ENCODE measurements around the gene SYNPO2. TPM values are rescaled to one million over a fixed set of nuclear protein-coding genes. Genes with fewer than 3 reads are reported as not detected.

Gene SYNPO2
- total RNA-seq, 3 donors from 2014 or later (not counting 1 experiment from before 2014, with no cell fraction given), result 0.18 to 0.85 (median 0.56) TPM

GRCh38 chr4:119010909-119011606, 122.4 kb downstream of the SYNPO2 start:
- H3K36me3 Mint-ChIP-seq, result no peaks in the 10 kb centered on the region
- H3K4me3 Mint-ChIP-seq, result no peak overlapping the region
- TF ChIP-seq, protein P1, sequence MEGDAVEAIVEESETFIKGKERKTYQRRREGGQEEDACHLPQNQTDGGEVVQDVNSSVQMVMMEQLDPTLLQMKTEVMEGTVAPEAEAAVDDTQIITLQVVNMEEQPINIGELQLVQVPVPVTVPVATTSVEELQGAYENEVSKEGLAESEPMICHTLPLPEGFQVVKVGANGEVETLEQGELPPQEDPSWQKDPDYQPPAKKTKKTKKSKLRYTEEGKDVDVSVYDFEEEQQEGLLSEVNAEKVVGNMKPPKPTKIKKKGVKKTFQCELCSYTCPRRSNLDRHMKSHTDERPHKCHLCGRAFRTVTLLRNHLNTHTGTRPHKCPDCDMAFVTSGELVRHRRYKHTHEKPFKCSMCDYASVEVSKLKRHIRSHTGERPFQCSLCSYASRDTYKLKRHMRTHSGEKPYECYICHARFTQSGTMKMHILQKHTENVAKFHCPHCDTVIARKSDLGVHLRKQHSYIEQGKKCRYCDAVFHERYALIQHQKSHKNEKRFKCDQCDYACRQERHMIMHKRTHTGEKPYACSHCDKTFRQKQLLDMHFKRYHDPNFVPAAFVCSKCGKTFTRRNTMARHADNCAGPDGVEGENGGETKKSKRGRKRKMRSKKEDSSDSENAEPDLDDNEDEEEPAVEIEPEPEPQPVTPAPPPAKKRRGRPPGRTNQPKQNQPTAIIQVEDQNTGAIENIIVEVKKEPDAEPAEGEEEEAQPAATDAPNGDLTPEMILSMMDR (IDR thresholded peaks at IDR 0.05), result no peak
- H3K4me3 ChIP-seq (ENCODE audit: low read length), result no peak overlapping the region
- intact Hi-C loops (cut with micrococcal nuclease), result no loop called here
- ATAC-seq (no peak), DNase-seq (no peak)
- H3K9me3 ChIP-seq (ENCODE audit: control insufficient read depth, insufficient read depth, low read length), result no peaks in the 10 kb centered on the region
- no peaks in the 10 kb centered on the region for H3K4me1 Mint-ChIP-seq
- H3K36me3 ChIP-seq (ENCODE audit: control insufficient read depth, insufficient read depth, low read length), result no peaks in the 10 kb centered on the region
- no peak overlapping the region for H3K27ac ChIP-seq (ENCODE audit: low read length)
- H3K9me3 Mint-ChIP-seq, result no peaks in the 10 kb centered on the region
- peaks cover 6 to 8% of the 10 kb centered on the region in 2 donors for H3K27me3 Mint-ChIP-seq (ENCODE audit: low read depth in 2 of 2)
- no peaks in the 10 kb centered on the region for H3K4me1 ChIP-seq (ENCODE audit: control insufficient read depth, insufficient read depth, low read length)
- H3K27me3 ChIP-seq (ENCODE audit: control insufficient read depth, insufficient read depth, low read length), result peaks cover 2% of the 10 kb centered on the region
- 89% methylated on average over 7 of the region's 7 CpGs for WGBS (ENCODE audit: insufficient coverage)
- H3K27ac Mint-ChIP-seq, result no peak overlapping the region

DNA sequence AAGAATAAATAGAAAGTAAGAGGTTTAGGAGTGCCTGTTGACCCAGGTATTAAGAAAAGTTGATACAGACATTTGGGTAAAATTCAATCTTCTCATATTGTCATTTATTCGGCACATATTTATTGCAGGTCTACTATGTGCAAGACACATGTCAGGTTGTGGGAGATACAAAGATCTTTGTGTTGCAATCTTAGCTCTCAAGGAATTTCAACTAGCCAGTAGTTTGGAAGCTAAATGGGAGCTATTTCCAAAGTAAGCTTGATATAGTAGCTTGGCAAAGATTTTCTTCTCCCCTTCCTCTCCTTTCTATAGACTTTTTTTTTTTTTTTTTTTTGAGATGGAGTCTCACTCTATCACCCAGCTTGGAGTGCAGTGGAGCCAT, 122.9 kb downstream of the SYNPO2 start:
- Histone ChIP-seq H3K4me1 (ENCODE audit: control insufficient read depth, insufficient read depth, low read length) (no peaks in the 10 kb centered on the region), H3K27ac (ENCODE audit: low read length) (no peak overlapping the region), H3K4me3 (ENCODE audit: low read length) (no peak overlapping the region), H3K9me3 (ENCODE audit: control insufficient read depth, insufficient read depth, low read length) (no peaks in the 10 kb centered on the region), H3K27me3 (ENCODE audit: control insufficient read depth, insufficient read depth, low read length) (peaks cover 2% of the 10 kb centered on the region), H3K36me3 (ENCODE audit: control insufficient read depth, insufficient read depth, low read length) (no peaks in the 10 kb centered on the region)
- Mint-ChIP-seq H3K27me3 (ENCODE audit: low read depth in 2 of 2) (peaks cover 6 to 8% of the 10 kb centered on the region in 2 donors), H3K4me3 (no peak overlapping the region), H3K27ac (no peak overlapping the region), H3K4me1 (no peaks in the 10 kb centered on the region), H3K36me3 (no peaks in the 10 kb centered on the region), H3K9me3 (no peaks in the 10 kb centered on the region)
- ATAC-seq (no peak), DNase-seq (no peak)
- intact Hi-C loops (cut with micrococcal nuclease), result no loop called here
- 100% methylated on average over 1 of the region's 1 CpG for WGBS (ENCODE audit: insufficient coverage)
- TF ChIP-seq, protein P1 (IDR thresholded peaks at IDR 0.05), result no peak

- TF ChIP-seq, protein P1 (IDR thresholded peaks at IDR 0.05), result no peak
- ATAC-seq (no peak), DNase-seq (no peak)
- no peaks in the 10 kb centered on the region for H3K36me3 ChIP-seq (ENCODE audit: control insufficient read depth, insufficient read depth, low read length)
- peaks cover 12 to 20% of the 10 kb centered on the region in 2 donors for H3K27me3 Mint-ChIP-seq (ENCODE audit: low read depth in 2 of 2)
- H3K4me1 ChIP-seq (ENCODE audit: control insufficient read depth, insufficient read depth, low read length), result no peaks in the 10 kb centered on the region
- intact Hi-C loops (cut with micrococcal nuclease), result no loop called here
- no peak overlapping the region for H3K27ac Mint-ChIP-seq
- WGBS (ENCODE audit: insufficient coverage), result 68% methylated on average over 2 of the region's 2 CpGs
- H3K4me3 Mint-ChIP-seq, result no peak overlapping the region
- H3K9me3 Mint-ChIP-seq, result no peaks in the 10 kb centered on the region
- no peak overlapping the region for H3K27ac ChIP-seq (ENCODE audit: low read length)
- H3K4me3 ChIP-seq (ENCODE audit: low read length), result no peak overlapping the region
- no peaks in the 10 kb centered on the region for H3K4me1 Mint-ChIP-seq
- no peaks in the 10 kb centered on the region for H3K9me3 ChIP-seq (ENCODE audit: control insufficient read depth, insufficient read depth, low read length)
- H3K27me3 ChIP-seq (ENCODE audit: control insufficient read depth, insufficient read depth, low read length), result peaks cover 4% of the 10 kb centered on the region
- no peaks in the 10 kb centered on the region for H3K36me3 Mint-ChIP-seq
Observed at GRCh38 chr4:119014658-119015057, 126.0 kb downstream of the SYNPO2 start.

GRCh38 chr4:119016636-119017035, 128.0 kb downstream of the SYNPO2 start:
- ATAC-seq (no peak), DNase-seq (no peak)
- H3K4me3 Mint-ChIP-seq, result no peak overlapping the region
- TF ChIP-seq, protein P1 (IDR thresholded peaks at IDR 0.05), result no peak
- no peaks in the 10 kb centered on the region for H3K9me3 Mint-ChIP-seq
- H3K36me3 Mint-ChIP-seq, result no peaks in the 10 kb centered on the region
- peaks cover 7 to 14% of the 10 kb centered on the region in 2 donors for H3K27me3 Mint-ChIP-seq (ENCODE audit: low read depth in 2 of 2)
- no peak overlapping the region for H3K27ac Mint-ChIP-seq
- intact Hi-C loops (cut with micrococcal nuclease), result no loop called here
- no peaks in the 10 kb centered on the region for H3K4me1 ChIP-seq (ENCODE audit: control insufficient read depth, insufficient read depth, low read length)
- no peaks in the 10 kb centered on the region for H3K9me3 ChIP-seq (ENCODE audit: control insufficient read depth, insufficient read depth, low read length)
- no peaks in the 10 kb centered on the region for H3K4me1 Mint-ChIP-seq
- peaks cover 4% of the 10 kb centered on the region for H3K27me3 ChIP-seq (ENCODE audit: control insufficient read depth, insufficient read depth, low read length)
- WGBS (ENCODE audit: insufficient coverage), result 65% methylated on average over 2 of the region's 2 CpGs
- no peaks in the 10 kb centered on the region for H3K36me3 ChIP-seq (ENCODE audit: control insufficient read depth, insufficient read depth, low read length)
- no peak overlapping the region for H3K27ac ChIP-seq (ENCODE audit: low read length)
- H3K4me3 ChIP-seq (ENCODE audit: low read length), result no peak overlapping the region

All from natural killer cell (primary cell).